ENCODE results near the gene NUDT14.

Gene NUDT14

GRCh38 chr14:105180592-105181548, at the start of gene NUDT14:
Gene NUDT14 (minus strand): TSS chr14:105181312. CDS start chr14:105181209, 103 bp downstream.
- peak; percentile 82 to 83 for DNase-seq (ENCODE audit: low read depth in 1 of 2, low spot score in 1 of 2)

- no peak for DNase-seq (ENCODE audit: low read depth in 1 of 2, low spot score in 1 of 2)
These were observed 48.1 kb upstream of the NUDT14 start for GRCh38 chr14:105229099-105229655.

- no peak for DNase-seq (ENCODE audit: low read depth in 1 of 2, low spot score in 1 of 2)
These were observed 47.5 kb upstream of the NUDT14 start for GRCh38 chr14:105228562-105228961.

GRCh38 chr14:105227346-105227745, 46.2 kb upstream of the NUDT14 start:
- no peak for DNase-seq (ENCODE audit: low read depth in 1 of 2, low spot score in 1 of 2)

DNA sequence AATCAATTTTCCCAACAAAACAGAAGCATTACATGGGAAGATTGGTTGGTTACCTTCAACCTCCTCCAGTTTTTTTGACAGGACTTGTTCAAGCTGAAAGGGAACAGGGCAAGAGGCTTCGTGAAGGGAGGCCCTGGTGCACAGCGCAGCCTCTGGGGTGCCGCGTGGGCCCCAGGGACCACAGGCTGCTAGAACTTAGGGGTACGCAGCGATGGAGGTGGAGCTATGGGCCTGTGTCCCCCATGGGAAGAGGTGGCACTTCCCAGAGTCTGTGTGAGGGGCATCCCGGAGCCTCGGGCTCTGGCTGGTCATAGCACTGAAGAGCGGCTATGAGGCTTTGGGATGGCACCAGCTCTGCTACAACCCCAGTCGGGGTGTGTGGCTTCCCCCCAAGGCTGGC, 45.1 kb upstream of the NUDT14 start:
- no peak for DNase-seq (ENCODE audit: low read depth in 1 of 2, low spot score in 1 of 2)

DNA sequence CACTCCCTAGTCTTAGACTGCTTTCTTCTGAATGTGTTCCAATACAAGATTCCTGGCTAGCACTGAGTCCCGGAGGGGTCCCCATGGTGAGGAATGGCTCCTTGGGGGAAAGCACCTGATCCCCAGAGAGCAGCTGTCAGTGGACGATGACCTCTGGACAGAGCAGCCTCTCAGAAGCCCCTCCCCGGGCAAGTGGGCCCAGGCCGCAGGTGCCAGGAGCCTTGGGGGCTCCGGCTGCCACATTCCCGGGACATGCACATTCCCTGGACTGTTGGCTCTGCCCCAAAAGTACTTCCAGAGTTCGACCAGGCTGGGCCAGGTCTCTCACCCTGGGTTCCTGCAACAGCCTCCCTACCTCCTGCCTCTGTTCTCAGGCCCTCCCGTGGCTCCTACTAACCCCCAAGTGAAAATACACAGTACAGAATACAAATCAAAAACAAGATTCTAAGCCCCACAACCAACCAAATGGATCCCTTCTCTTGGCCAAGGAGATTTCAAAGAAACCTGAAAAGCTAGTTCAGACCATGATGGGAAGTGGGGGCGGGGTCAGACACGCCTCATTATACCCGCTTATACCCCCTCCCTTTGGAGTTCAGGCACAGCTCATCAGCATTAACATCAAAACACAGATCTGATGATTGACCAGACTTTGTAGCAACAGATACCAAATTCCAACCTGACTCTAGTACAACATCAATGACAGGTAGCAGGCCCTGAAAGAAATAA, 43.9 kb upstream of the NUDT14 start:
- DNase-seq (ENCODE audit: low read depth in 1 of 2, low spot score in 1 of 2): no peak

DNA sequence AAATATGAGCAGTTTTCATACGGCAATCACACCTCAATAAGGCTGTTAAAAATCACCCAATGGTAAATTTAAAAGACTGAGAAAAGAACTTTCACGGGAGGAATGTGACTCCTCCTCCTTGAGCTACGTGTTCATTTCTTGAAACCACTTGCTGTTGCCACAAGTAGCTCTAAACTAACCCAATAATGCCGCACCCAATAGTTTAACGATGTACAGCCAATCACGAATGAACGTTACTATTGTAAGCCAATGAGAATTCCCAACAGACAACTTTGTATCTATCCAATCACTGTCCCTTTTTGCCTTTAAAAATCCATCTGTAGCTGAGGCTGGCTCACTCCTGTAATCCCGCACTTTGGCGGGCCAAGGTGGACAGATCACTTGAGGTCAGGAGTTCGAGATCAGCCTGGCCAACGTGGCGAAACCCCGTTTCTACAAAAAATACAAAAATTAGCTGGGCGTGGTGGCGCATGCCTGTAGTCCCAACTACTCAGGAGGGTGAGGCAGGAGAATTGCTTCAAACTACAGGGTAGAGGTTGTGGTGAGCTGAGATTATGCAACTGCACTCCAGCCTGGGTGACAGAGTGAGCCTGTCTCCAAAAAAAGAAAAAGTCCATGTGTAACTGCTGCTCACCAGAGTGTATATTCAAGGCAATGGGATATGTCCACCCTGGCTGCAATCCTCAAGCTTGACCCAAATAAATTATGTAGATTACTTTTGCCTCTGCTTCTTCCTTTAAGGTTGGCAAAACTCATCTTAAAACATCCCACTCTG, 42.8 kb upstream of the NUDT14 start:
- no peak for DNase-seq (ENCODE audit: low read depth in 1 of 2, low spot score in 1 of 2)

GRCh38 chr14:105223260-105223659, 42.1 kb upstream of the NUDT14 start:
- no peak for DNase-seq (ENCODE audit: low read depth in 1 of 2, low spot score in 1 of 2)

DNA sequence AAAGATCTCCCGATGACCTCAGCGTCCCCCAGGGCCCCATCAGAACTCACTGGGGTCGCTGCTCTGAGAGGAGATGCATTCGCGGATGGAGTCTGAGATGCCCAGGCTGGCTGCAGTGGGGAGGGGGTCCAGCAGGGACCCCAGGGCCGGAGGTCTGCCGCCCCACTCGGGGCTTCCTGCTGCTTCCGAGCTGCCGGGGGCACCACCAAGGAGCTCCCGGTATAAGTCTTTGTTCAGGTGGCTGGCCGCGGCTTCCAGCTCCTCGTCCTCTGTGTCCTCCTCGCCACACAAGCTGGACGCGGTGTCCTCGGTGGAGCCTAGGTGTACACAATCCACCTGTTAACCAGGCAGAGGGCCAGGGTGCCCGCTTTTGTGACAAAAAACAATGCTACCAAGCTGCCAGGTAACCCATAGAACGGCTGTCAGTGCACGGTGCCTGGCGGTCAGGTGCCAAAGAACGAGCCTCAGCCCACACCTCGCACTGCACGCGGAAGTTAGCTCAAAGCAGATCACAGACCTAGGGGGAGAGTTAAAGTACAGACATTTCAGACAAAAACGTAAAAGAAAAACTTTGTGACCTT, 40.6 kb upstream of the NUDT14 start:
- DNase-seq (ENCODE audit: low read depth in 1 of 2, low spot score in 1 of 2): no peak

- no peak for DNase-seq (ENCODE audit: low read depth in 1 of 2, low spot score in 1 of 2)
These were observed 39.8 kb upstream of the NUDT14 start for GRCh38 chr14:105220699-105221597.

DNA sequence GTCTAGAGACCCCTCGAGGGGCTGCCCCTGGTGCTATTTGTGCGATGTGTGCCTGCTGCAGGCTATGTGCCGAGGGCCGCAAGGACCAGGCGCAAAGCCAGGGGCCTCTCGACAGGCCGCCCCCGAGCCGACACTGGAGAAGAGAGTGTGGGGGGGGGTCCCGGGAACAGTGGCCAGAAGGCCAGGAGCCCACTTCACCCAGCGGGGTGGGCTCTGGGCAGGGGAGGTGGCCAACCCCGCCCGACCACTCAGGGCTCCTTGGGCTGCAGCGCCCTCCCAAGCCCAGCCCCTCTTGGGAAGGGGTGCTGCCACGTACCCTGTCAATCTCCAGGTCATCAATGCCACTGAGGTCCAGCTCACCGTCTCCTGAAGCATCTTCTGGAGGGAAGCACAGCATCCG, 38.6 kb upstream of the NUDT14 start:
- no peak for DNase-seq (ENCODE audit: low read depth in 1 of 2, low spot score in 1 of 2)

DNA sequence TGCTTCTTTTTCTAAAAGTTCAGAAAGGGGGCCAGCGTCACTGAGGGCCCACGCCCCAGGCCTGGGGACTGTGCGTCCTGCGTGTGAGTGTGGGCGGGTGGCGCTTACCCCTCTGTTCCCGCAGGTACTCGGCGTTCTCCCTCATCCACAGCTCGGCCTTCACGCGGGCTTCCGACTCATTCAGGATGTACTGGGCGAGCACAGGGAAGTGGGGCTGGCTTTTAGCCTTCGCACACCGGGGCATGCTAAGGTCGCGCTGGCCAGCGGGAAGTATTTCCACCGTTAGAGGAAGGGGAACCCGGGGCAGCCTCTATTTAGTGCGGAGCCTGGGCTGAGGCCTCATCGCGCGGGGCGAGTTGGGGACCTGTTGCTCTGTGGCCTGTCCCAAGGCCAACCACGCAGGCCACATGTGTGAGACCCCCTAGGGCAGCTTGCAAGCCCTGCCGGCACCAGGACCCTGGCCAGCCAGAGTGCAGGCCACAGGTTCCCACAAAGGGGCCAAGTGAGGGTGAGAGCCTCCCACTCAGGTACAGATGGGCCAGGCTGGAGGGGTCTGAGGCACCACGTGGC, 38.0 kb upstream of the NUDT14 start:
- no peak for DNase-seq (ENCODE audit: low read depth in 1 of 2, low spot score in 1 of 2)

- DNase-seq (ENCODE audit: low read depth in 1 of 2, low spot score in 1 of 2): no peak
These were observed 37.5 kb upstream of the NUDT14 start for GRCh38 chr14:105218611-105219010.

DNA sequence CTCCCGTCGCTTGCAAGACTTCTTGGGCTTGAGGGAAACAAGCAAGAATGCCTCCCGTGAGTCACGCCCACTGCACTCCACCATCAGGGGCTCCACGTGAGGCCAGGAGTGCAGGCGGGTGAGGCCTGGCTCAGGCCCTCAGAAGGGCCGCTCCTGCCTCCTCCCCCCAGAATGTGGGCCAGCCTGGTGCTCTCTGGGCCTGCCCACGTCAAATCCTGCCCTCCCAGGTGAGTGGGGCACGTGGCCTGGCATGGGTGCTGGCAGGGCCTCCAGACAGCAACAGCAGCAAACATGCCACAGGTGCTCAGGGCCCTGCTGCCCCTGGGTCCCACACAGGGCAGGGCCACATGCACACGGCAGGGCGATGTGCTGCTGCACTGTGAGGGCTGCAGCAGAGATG, 36.7 kb upstream of the NUDT14 start:
- DNase-seq (ENCODE audit: low read depth in 1 of 2, low spot score in 1 of 2): no peak

GRCh38 chr14:105216490-105217247, 35.6 kb upstream of the NUDT14 start:
- DNase-seq (ENCODE audit: low read depth in 1 of 2, low spot score in 1 of 2): no peak

- no peak for DNase-seq (ENCODE audit: low read depth in 1 of 2, low spot score in 1 of 2)
These were observed 34.5 kb upstream of the NUDT14 start for GRCh38 chr14:105215602-105216001.

GRCh38 chr14:105214324-105214915, 33.3 kb upstream of the NUDT14 start:
- no peak for DNase-seq (ENCODE audit: low read depth in 1 of 2, low spot score in 1 of 2)

GRCh38 chr14:105213361-105213760, 32.2 kb upstream of the NUDT14 start:
- DNase-seq (ENCODE audit: low read depth in 1 of 2, low spot score in 1 of 2): no peak
